GM21423 (cell line): ENCODE results near the gene IRAK1.

ENCODE experiments used
- ATAC-seq: cut with Tn5 transposase; IDR thresholded peaks from one replicate; pipeline ENCODE4 v1.9.1; 2021; ENCODE audit warnings: mild to moderate bottlenecking, moderate library complexity; ENCODE audit not compliant: unreplicated experiment

Gene IRAK1

GRCh38 chrX:154019633-154020528 lies at the start of gene IRAK1:
TSS of gene IRAK1 (minus strand) at chrX:154019902. CDS start at chrX:154019812, 90 bp downstream.
- ATAC-seq = peak; percentile 64

DNA sequence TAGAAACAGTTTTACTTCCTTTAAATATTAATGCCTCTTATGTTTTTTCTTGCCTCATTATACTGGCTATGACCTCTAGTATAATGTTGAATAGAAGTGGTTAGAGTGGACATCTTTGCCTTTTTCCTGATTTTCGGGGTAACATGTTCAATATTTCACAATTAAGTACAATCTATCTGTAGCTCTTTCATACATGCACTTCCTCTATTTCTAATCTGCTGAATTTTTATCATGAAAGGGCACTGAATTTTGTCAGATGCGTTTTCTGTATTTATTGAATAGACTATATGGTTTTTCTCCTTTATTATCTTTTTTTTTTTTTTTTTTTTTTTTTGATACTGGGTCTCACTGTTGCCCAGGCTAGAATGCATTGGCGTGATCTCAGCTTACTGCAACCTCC lies 48.9 kb upstream of the IRAK1 start:
- no peak for ATAC-seq

- ATAC-seq = no peak
Observed at GRCh38 chrX:154064637-154065435, 45.1 kb upstream of the IRAK1 start.

- no peak for ATAC-seq
Observed at GRCh38 chrX:154063234-154063633, 43.5 kb upstream of the IRAK1 start.

GRCh38 chrX:154061801-154062200 lies 42.1 kb upstream of the IRAK1 start:
- ATAC-seq = no peak

DNA sequence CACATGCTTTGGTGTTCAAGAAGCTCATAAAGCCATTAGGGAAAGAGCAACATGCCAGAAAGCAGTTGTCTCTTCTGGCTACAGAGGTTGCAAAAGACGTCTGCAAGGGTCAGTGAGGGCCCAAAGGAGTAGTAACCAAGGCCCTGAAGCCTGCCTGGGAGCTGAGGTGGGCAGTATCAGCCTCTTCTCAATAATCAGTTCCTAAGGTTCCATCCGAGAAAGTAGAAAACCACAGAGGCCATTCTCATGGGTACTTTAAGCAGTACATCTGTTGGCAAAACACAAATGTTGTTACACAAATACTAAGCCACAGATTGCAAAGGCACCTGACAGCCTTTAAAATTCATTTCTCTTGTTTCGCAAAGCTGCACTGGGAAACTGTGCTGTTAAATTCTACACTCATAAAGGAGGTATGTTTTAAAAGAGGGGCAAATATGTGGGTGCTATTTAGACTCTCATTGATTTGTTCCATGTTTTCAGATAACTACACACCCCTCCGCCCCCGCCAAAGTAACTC lies 40.1 kb upstream of the IRAK1 start:
- ATAC-seq = no peak

GRCh38 chrX:154059231-154059630 lies 39.5 kb upstream of the IRAK1 start:
- ATAC-seq = no peak

GRCh38 chrX:154058214-154058997 lies 38.7 kb upstream of the IRAK1 start:
- no peak for ATAC-seq

DNA sequence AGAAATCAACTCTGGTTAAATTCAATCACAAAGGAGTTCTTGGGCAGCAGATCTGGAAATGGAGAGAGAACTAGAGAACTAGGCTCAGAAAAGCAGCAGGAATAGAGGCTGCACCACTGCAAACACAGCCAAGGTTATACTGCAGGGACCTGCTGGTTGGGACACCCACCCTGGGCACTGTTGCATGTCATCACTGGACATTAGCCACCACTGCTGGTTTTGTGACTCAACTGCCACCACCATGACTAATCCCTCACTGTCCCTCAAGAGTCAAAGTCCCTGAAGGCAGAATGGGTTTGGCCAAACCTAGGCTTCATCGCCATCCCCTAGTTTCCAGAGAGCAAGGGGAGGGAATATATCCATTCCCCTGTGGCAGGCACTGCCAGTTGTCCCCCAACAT lies 38.1 kb upstream of the IRAK1 start:
- ATAC-seq = no peak

- no peak for ATAC-seq
Observed at GRCh38 chrX:154056770-154057241, 37.1 kb upstream of the IRAK1 start.

GRCh38 chrX:154051201-154051810 lies 31.6 kb upstream of the IRAK1 start:
- ATAC-seq = no peak

DNA sequence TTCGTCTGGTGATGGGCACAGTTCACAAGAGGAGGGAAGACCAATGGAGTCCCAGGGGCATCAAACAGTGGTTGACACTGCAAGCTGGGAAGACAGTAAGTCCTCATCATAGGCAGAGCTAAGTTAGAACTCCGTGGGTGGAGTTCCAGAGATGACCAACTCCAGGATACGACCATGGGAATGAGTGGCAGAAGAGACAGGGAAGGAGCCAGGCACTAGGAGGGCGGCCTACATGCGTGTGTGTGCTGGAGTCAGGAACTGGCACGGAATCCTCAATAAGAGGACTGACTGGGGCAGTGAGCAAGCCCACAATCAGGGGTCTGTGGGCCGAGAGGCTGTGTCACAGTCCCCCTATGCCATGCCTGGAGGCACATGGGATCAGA lies 30.4 kb upstream of the IRAK1 start:
- no peak for ATAC-seq

DNA sequence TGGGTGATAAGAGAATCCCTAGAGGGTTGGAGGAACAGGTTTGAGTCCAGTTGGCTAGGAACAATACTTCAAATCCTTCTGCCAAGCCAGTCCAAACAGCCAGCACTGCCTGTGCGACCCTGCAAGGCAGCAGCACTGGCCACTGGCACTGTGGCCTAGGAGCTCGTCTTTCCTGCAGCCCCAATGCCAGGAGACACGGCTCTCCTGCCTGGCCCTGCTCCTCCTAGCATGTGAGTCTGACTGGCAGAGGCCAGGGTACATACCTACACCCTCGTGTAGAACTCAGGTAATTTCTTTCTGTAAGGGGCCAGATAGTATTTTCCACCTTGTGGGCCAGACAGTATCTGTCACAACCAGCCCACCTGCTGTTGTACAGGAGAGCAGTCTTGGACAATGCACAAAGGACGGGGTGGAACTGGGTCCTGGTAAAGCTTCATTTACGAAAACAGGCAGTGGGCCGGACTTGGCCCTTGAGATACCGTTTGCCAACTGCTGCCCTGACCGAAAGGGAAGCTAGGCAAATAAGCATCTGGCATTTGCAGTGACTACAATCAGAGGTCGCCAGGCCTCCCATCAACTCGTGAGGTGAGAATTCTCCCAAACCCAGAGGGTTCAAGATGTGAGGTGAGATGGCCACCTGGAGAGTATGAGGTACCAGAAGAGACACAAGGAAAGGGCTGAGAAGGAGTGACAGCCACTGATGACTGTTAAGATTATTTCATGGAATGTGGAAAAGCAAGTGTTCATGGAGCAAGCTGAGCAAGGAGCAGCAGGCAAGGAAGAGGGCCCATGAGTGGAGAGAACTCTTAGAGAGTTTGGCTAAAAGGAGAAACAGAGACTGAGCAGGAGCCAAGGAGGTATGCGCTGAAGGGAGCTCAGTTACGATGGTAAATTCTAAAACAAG lies 29.8 kb upstream of the IRAK1 start:
- ATAC-seq = no peak

DNA sequence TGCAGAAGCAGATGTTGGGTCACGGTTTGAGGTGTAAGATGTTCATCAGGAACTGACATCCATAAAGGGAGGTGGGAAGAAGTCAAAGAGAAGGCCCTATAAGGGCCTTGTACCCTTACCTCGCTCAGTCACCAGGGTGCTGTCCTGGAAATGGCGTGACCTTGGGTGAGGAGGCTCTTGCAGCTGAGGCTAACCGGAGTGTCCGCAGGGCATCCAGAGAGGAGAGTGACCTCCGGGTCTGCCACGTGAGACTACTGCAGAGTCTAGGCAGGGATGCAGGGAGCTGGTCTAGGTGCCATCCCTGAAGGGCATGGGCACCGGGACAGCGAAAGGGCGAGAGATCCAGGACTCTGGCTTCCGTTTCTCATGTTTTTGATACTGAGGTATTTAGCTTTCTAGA lies 28.7 kb upstream of the IRAK1 start:
- no peak for ATAC-seq

- ATAC-seq = no peak
Observed at GRCh38 chrX:154046940-154047610, 27.4 kb upstream of the IRAK1 start.

DNA sequence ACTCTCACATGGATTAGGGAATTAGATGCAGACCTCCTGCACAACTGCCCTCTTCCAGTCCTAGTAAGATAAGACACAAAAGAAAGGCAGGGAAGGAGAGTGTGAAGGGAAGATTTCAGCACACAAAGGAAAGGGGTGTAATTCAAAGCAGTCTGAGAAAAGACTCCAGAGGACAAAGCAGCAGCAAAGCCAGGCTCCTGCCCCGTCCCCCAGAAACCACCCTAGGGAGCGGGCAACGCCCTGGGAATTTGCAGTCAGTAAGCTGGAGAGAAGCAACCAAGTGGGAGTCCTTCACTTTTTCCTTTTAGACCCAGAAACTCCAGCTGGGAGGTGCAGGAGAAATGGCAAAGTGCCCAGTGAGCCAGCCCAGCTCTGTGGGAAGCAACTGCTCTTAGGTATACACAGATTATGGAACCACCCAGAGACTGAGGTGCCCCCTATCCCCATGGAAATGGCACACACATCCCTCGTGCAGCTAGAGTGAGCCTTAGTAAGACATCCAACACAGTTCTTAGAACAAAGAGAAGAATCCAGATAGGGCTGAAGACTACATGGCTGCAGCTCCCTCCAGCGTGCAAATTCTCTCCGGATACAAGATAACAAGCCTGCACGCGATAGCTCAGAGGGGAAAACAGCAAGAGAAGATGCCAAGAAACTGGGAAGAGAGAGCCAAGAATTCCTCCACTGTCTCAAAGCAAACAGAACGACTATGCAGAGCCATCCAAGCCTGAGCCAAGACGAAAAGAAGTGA lies 26.5 kb upstream of the IRAK1 start:
- ATAC-seq = no peak

DNA sequence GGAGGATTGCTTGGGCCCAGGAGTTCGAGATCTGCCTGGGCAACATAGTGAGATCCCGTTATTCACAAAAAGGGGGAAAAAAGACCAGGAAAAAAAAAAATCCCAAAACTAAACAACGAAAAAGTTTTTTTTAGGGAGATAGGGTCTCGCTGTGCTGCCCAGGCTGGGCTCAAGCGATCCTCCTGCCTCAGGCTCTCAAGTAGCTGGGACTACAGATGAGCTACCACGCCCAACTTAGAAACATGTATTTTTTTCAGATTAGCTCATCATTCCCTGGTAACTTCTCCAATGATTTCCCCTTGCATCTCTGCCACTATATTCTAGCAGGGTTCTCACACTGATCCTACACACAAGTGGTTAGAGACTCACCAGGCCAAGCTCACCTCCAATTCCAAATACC lies 24.4 kb upstream of the IRAK1 start:
- no peak for ATAC-seq
